T-helper 17 cell (primary cell): ENCODE data around the gene DYDC2. TPM values are rescaled to one million over a fixed set of nuclear protein-coding genes. Genes with fewer than 3 reads are reported as not detected.

Experiments used
- ATAC-seq: fragments of 150-1000 bp; cut with Tn5 transposase; 2 replicates; pipeline ENCODE4 v1.10.0; 2021; ENCODE audit warnings: mild to moderate bottlenecking, moderate library complexity
- DNase-seq, 3 donors: peaks; one replicate each; pipeline versions ENCODE4 v3.0.0 to v3.0.0-alpha.2; 2020 to 2021
- H3K9me3 ChIP-seq: one replicate; pipeline ENCODE4 v1.7.0; 2013; ENCODE audit warnings: low read length, mild to moderate bottlenecking; ENCODE audit not compliant: control insufficient read depth, poor library complexity, severe bottlenecking
- H3K27ac Mint-ChIP-seq: one replicate; pipeline ENCODE4 v1.8.0; 2022; ENCODE audit warnings: mild to moderate bottlenecking, moderate library complexity, mixed read lengths
- H3K27me3 Mint-ChIP-seq: one replicate; pipeline ENCODE4 v1.8.0; 2022; ENCODE audit warnings: mixed read lengths
- H3K36me3 Mint-ChIP-seq: one replicate; pipeline ENCODE4 v1.8.0; 2022; ENCODE audit warnings: low read depth, mixed read lengths
- H3K4me1 Mint-ChIP-seq: one replicate; pipeline ENCODE4 v1.8.0; 2022; ENCODE audit warnings: mild to moderate bottlenecking, mixed read lengths
- H3K4me3 Mint-ChIP-seq: one replicate; pipeline ENCODE4 v1.8.0; 2022; ENCODE audit warnings: mild to moderate bottlenecking, moderate library complexity, mixed read lengths
- total RNA-seq, 4 donors: library from RNA in 2 of 4; stranded (reverse) in 2 of 4; gene quantifications; one replicate each; pipeline ENCODE4 v1.2.3 and lab custom pipeline; 2022 to 2026

DYDC2 gene, protein sequence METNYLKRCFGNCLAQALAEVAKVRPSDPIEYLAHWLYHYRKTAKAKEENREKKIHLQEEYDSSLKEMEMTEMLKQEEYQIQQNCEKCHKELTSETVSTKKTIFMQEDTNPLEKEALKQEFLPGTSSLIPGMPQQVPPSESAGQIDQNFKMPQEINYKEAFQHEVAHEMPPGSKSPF
- not detected for total RNA-seq
- 0 reads per million in 2 donors for total RNA-seq (lab: John Stamatoyannopoulos, UW)

DNA sequence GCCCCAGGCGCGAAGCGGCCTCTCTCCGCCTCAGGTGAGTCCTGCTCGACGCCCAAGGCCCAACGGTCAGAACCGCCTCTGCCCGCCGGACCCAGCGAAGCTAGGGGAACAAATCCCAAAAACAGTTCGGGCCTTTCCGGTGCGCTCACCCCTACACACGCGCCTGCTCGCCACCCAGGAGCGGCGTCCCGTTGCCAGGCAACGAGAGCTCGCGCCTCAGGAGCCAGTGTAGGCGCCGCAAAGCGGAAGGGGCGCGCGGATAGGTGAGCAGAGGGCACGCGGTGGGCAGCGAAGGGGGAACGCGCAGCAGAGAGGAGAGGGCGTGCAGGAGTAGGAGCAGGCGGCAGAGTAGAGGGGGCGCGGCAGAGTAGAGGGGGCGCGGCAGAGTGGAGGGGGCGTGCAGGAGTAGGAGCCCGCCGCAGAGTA lies at the start of gene DYDC2, which contains the start of gene DYDC1:
Gene DYDC2 (plus strand): TSS at position 219 of the 426 bp plus-strand sequence. CDS start 5,663 bp downstream, outside the sequence.
Gene DYDC1 (minus strand): TSS at position 193 of the 426 bp plus-strand sequence. CDS start 4,154 bp downstream, outside the sequence.
- H3K27ac Mint-ChIP-seq, result no peak within 1 kb of the TSS
- ATAC-seq (peak; percentile 87), DNase-seq (peak in 1 of 3 donors; percentile 15)
- peak within 1 kb of the TSS; percentile 89 for H3K4me3 Mint-ChIP-seq
- H3K36me3 Mint-ChIP-seq, result peaks cover 3% of the 10 kb centered on the region
- peaks cover 56% of the 10 kb centered on the region for H3K27me3 Mint-ChIP-seq
- H3K4me1 Mint-ChIP-seq, result peaks cover 9% of the 10 kb centered on the region
- no peaks in the 10 kb centered on the region for H3K9me3 ChIP-seq

DNA sequence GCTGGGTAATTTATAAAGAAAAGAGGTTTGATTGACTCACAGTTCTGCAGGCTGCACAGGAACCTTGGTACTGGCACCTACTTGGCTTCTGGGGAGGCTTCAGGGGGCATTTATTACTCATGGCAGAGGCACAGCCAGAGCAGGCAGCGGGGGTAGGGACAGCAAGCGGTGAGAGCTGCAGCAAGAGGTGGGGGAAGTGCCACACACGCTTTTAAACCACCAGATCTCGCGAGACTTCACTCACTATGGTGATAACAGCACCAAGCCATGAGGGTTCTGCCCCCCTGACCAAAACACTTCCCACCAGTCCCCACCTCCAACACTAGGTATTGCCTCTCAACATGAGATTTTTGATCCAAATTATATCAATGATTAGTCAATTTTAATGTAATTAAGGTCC lies 43.1 kb upstream of the DYDC2 start:
- no peaks in the 10 kb centered on the region for H3K4me1 Mint-ChIP-seq

GRCh38 chr10:80315391-80315790 lies 41.2 kb upstream of the DYDC2 start:
- DNase-seq (no peak), ATAC-seq (no peak)
- Mint-ChIP-seq H3K4me3 (no peak overlapping the region), H3K36me3 (no peaks in the 10 kb centered on the region), H3K4me1 (no peaks in the 10 kb centered on the region), H3K27ac (no peak overlapping the region), H3K27me3 (peaks cover 12% of the 10 kb centered on the region)
- H3K9me3 ChIP-seq, result no peaks in the 10 kb centered on the region

More for the DNA sequence above, 43.1 kb upstream of the DYDC2 start:
- no peak overlapping the region for H3K4me3 Mint-ChIP-seq
- DNase-seq, result no peak
- no peak for ATAC-seq
- peaks cover 6% of the 10 kb centered on the region for H3K27me3 Mint-ChIP-seq
- H3K36me3 Mint-ChIP-seq, result no peaks in the 10 kb centered on the region
- no peak overlapping the region for H3K27ac Mint-ChIP-seq
- no peaks in the 10 kb centered on the region for H3K9me3 ChIP-seq

DNA sequence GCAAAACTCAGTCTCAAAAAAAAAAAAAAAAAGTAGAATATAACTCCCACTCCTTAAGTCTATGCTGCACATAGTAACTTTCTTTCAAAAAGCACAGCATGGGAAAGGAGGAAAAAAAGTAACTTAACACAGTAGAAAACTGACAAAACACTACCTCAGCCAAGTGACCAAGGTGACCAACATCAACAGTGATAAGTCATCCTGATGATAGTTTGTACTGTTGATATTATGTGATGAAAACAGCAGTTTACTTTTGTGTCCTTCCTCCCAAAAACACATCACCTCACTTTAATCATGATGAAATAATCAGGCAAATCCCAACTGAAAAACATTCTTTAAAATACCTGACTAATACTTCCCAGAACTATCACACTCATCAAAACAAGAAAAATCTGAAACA lies 37.8 kb upstream of the DYDC2 start:
- Mint-ChIP-seq H3K36me3 (no peaks in the 10 kb centered on the region), H3K27me3 (peaks cover 16% of the 10 kb centered on the region), H3K4me1 (peaks cover 4% of the 10 kb centered on the region), H3K27ac (no peak overlapping the region), H3K4me3 (no peak overlapping the region)
- H3K9me3 ChIP-seq, result no peaks in the 10 kb centered on the region
- DNase-seq (no peak), ATAC-seq (no peak)

DNA sequence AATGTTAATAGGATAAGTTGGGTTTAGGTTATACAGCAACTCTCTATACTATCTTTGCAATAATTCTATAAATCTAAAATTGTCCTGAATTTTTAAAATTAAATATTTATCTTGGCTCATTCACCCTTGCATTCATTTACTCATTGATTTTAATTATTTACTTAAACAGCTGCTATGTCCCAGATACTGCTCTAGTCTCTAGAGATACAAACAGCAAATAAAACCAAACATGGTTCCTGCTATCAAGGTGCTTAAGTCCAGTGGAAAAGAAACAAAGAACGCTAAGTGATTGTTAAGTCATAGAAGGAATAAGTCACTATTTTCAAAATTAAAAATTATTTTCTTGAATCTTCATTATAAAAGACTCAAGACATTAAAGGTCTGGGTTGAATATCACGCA lies 37.3 kb upstream of the DYDC2 start:
- H3K27ac Mint-ChIP-seq, result no peak overlapping the region
- ATAC-seq, result no peak
- no peaks in the 10 kb centered on the region for H3K9me3 ChIP-seq
- H3K36me3 Mint-ChIP-seq, result no peaks in the 10 kb centered on the region
- H3K27me3 Mint-ChIP-seq, result peaks cover 21% of the 10 kb centered on the region
- H3K4me3 Mint-ChIP-seq, result no peak overlapping the region
- no peak for DNase-seq
- H3K4me1 Mint-ChIP-seq, result peaks cover 4% of the 10 kb centered on the region

DNA sequence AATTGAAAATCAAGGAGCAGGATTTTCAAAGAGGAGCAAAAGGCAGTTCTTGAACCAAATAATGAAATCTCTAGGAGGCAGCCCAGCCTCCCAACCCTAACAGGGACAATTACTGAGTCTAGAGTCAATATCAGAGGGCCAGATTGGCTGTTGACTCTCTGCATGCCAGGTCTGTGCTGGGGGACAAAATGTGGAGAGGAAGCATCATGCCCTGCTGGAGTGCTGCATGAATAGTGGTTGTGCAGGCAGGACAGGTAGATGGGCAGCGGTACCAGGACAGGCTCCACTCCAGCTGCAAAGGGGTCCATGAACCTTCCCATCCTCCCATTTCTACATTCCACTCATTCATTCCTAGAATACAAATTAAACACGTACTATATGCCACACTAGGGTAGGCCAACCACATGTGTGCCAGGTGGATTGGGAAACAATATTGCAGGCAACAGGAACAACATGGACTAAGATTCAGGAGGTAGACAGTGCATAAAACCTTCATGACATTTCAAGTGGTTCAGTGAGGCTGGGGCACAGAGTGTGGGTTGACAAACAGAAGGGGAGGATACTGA lies 36.8 kb upstream of the DYDC2 start:
- DNase-seq (no peak), ATAC-seq (no peak)
- Mint-ChIP-seq H3K4me3 (no peak overlapping the region), H3K4me1 (peaks cover 4% of the 10 kb centered on the region), H3K27me3 (peaks cover 21% of the 10 kb centered on the region), H3K36me3 (no peaks in the 10 kb centered on the region), H3K27ac (no peak overlapping the region)
- no peaks in the 10 kb centered on the region for H3K9me3 ChIP-seq

DNA sequence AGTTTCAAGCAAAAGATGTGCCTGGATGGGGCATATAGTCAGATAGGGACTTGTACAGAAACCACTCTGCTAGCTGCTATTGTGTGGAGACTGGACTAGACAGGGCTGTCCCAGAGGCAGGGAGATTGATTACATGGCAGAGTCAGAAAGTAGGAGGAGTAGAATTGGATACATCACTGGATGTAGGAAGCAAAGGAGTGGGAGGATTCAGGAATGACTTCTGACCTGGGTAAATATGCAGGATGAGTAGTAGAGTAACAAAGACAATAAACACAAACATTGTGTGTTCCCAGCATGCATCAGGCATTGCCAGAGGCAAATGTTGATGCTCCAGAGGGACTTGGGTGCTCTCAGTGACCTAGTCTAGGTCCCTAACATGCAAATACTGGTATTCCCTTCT lies 36.2 kb upstream of the DYDC2 start:
- Mint-ChIP-seq H3K27ac (no peak overlapping the region), H3K4me3 (no peak overlapping the region), H3K36me3 (no peaks in the 10 kb centered on the region), H3K4me1 (peaks cover 4% of the 10 kb centered on the region), H3K27me3 (peaks cover 21% of the 10 kb centered on the region)
- ATAC-seq (no peak), DNase-seq (no peak)
- no peaks in the 10 kb centered on the region for H3K9me3 ChIP-seq

DNA sequence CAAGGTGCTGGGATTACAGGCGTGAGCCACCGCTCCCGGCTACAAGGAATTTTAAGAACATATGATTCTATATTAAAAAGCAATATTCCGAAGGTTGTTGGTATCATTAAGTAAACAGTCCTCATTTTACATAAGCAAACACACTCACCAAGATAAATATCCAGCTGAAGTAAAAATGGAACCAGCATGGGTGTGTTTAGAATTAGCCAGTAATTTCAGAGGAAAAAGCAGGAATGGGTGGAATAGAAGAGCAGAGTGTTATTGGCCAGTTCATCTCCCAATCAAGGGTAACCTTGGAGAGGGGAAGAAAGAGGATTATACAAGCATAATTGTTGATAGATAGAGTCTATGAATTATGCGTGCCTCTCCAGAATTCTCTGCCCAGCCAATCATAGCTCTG lies 35.4 kb upstream of the DYDC2 start:
- no peaks in the 10 kb centered on the region for H3K9me3 ChIP-seq
- Mint-ChIP-seq H3K4me3 (no peak overlapping the region), H3K4me1 (peaks cover 4% of the 10 kb centered on the region), H3K27ac (no peak overlapping the region), H3K27me3 (peaks cover 21% of the 10 kb centered on the region), H3K36me3 (no peaks in the 10 kb centered on the region)
- ATAC-seq, result no peak
- no peak for DNase-seq

DNA sequence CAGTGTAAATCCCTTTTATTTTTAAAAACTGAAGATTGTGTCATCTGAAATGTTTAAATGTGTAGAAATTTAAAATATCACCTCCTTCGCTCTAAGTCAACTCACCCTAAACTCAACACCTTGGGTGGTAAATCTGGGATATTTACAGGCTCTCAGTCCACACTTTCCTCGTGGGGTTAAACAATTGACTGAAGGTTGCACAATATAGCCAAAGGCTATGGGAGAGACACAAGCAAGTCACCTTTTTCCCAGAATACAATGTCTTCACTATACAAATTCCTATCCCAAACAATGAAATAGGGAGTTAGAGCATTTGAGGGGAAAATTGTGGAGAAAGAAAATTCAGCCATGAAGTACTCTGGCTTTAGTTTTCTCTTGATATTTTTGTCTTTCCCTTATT lies 34.4 kb upstream of the DYDC2 start:
- DNase-seq (no peak), ATAC-seq (no peak)
- peaks cover 21% of the 10 kb centered on the region for H3K27me3 Mint-ChIP-seq
- H3K9me3 ChIP-seq, result no peaks in the 10 kb centered on the region
- H3K36me3 Mint-ChIP-seq, result no peaks in the 10 kb centered on the region
- H3K4me1 Mint-ChIP-seq, result peaks cover 4% of the 10 kb centered on the region
- H3K4me3 Mint-ChIP-seq, result no peak overlapping the region
- no peak overlapping the region for H3K27ac Mint-ChIP-seq

DNA sequence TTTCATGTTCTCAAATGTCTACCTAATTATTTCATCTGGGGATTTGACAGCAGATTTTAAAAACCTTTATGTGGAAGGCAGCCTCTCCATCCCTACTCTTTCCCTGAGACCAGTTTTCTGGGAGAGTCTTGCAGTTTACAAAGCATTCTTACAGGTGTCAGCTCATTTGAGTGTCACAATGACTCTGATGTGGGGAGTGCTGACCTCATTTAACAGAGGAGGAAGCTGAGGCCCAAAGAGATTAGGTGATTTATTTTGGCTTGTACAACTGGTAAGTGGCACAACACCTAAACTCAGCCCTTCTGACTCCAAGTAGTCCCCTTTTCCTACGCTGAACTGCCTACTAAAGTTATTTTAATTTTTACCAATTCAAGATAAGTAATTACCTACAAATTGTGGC lies 33.9 kb upstream of the DYDC2 start:
- no peak for DNase-seq
- H3K9me3 ChIP-seq, result no peaks in the 10 kb centered on the region
- Mint-ChIP-seq H3K4me3 (no peak overlapping the region), H3K27me3 (peaks cover 20% of the 10 kb centered on the region), H3K27ac (no peak overlapping the region), H3K4me1 (peaks cover 4% of the 10 kb centered on the region), H3K36me3 (no peaks in the 10 kb centered on the region)
- no peak for ATAC-seq

- ATAC-seq, result no peak
- peak overlapping the region; percentile 45 for H3K4me3 Mint-ChIP-seq
- H3K4me1 Mint-ChIP-seq, result peaks cover 4% of the 10 kb centered on the region
- no peaks in the 10 kb centered on the region for H3K36me3 Mint-ChIP-seq
- no peak overlapping the region for H3K27ac Mint-ChIP-seq
- H3K9me3 ChIP-seq, result no peaks in the 10 kb centered on the region
- no peak for DNase-seq
- peaks cover 15% of the 10 kb centered on the region for H3K27me3 Mint-ChIP-seq
Observed at GRCh38 chr10:80323311-80323710, 33.3 kb upstream of the DYDC2 start.

DNA sequence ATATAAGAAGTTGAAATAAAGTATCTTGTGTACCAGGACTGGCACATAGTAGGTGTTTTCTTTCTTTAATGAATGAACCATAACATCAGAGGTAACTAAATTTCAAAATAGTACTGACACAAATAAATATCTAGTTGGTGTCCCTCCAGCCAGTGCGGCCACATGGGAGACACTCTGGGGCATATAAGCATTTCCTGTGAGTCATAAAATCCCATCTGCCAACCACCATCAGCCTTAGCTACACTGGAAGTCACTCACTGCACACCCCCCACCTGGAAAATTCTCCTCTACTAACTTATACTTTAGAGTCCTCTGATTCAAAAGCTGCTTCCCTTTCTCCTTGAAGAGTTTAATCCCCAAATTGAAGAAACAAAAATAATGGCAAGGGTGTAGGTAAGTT lies 32.5 kb upstream of the DYDC2 start:
- no peak for DNase-seq
- ATAC-seq, result no peak
- Mint-ChIP-seq H3K4me3 (no peak overlapping the region), H3K27ac (no peak overlapping the region), H3K27me3 (peaks cover 15% of the 10 kb centered on the region), H3K4me1 (peaks cover 4% of the 10 kb centered on the region), H3K36me3 (no peaks in the 10 kb centered on the region)
- H3K9me3 ChIP-seq, result no peaks in the 10 kb centered on the region

DNA sequence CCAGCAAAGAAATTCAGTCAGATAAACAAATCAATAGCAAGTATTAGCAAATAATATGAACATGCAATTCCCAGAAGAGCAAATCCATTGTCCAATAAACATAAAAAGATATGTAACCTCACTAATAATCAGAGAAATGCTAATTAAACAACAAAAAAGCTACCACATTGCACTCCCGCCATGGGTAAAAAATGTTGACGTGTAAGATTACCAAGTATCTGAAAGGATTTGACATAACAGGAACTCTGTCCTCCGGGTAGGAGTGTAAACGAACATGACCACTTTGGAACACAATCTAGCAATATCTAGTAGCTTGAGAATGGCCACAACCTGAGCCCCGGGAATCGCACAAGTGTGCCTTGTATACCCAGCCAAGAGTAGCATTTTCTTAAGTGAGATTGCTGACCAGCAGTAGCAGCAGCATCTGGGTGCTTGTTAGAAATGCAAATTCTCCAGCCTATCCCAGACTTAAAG lies 31.7 kb upstream of the DYDC2 start:
- no peaks in the 10 kb centered on the region for H3K36me3 Mint-ChIP-seq
- H3K4me1 Mint-ChIP-seq, result peaks cover 4% of the 10 kb centered on the region
- no peak overlapping the region for H3K4me3 Mint-ChIP-seq
- no peak overlapping the region for H3K27ac Mint-ChIP-seq
- ATAC-seq (no peak), DNase-seq (no peak)
- peaks cover 11% of the 10 kb centered on the region for H3K27me3 Mint-ChIP-seq
- no peaks in the 10 kb centered on the region for H3K9me3 ChIP-seq

DNA sequence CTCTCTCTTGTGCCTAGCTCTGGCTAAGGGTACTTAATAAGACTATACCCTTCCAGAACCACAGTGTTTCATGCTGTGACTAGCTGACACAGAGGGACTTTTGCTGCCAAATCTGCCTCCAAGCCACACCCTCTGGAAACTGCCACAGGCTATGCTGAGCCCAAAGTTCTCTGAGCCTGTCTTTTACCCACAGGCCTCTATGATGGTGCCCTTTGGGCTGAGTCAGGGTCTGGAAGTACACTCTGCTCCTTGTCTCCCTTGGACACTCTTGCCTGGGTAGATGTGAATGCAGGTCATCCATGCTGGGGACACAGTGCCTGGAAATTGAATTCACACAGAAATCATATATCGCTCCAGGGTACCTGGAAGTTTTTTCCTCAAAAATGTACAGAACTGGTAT lies 22.6 kb upstream of the DYDC2 start:
- Mint-ChIP-seq H3K27ac (no peak overlapping the region), H3K4me1 (no peaks in the 10 kb centered on the region), H3K4me3 (no peak overlapping the region), H3K27me3 (peaks cover 8% of the 10 kb centered on the region), H3K36me3 (no peaks in the 10 kb centered on the region)
- DNase-seq (no peak), ATAC-seq (no peak)
- peaks cover 2% of the 10 kb centered on the region for H3K9me3 ChIP-seq
